CD4-positive, alpha-beta T cell treated with Interleukin-15 for 4 hours (primary cell): ENCODE data around the gene NCR3LG1.

Source experiments
- DNase-seq: peaks from one replicate; pipeline ENCODE4 v3.0.0-alpha.2; 2020; ENCODE audit warnings: low spot score

NCR3LG1 gene

GRCh38 chr11:17393472-17393871 lies 41.9 kb downstream of the NCR3LG1 start:
- DNase-seq: no peak

DNA sequence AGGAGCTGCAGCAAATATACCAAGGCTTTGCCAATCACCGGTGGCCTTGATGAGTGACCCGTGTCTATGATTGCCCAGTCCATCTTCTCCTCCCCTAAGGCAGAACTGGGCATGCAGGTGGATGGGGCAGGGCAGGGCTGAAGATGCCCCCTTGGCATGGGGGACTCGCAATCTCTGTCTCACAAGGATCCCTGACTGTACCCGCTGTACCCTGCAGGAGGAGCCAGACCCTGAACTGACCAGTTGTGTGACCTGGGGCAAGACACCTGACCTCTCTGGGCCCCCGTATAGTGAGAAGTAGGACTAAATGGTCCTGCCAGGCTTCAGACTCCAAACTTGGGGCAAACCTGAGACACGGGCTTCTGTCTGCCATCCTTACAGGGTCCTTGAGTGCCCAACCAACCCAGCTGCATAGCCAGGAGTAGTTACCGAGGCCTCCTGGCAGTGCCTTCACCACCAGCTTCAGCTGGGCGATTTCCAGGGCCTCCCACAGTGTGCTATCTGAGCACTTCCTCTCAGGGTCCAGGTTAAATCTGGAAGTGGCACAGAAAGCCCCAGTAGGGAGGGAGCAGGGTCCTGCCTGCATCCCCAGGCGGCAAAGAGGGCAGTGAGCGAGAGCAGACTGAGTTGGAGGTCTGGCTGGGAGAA lies 43.3 kb downstream of the NCR3LG1 start:
- no peak for DNase-seq

DNA sequence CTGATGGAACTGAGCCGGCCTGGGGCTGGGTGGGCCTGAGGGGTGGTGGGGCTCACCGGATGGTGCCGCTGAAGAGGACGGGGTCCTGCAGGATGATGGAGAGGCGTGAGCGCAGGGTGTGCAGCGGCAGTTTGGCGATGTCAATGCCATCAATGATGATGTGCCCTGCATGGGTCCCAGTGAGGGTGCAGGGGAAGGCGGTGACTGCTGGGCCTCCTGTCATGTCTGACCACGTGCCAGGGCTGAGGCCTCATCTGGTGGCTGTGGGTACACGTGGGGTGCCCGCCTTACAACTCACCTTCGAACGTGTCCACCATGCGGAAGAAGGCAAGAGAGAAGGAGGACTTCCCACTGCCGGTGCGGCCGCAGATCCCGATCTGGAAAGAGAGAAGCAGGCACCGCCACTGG lies 44.0 kb downstream of the NCR3LG1 start:
- DNase-seq: no peak

DNA sequence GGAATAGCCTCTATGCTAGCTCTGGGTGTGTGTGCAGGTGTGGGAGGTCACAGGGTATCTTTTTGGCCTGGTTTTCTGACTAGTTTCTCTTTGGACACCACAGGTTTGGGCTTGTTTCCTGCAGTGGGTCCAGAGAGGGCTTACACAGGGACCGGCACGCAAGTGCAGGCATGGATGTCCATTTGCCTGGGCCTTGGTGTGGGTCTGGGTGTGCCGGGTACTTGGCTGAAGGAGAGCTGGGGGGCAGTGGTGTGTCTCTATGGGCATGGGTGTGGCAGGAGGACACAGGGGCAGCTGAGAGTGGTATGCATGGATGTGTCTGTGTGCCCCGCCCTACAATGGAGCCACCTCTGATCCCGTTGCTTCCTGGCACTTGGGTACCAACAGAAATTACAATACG lies 44.4 kb downstream of the NCR3LG1 start:
- no peak for DNase-seq

GRCh38 chr11:17396598-17397310 lies 45.2 kb downstream of the NCR3LG1 start:
- no peak for DNase-seq

- DNase-seq: no peak
These were observed 45.9 kb downstream of the NCR3LG1 start for GRCh38 chr11:17397311-17398002.

GRCh38 chr11:17399236-17399635 lies 47.6 kb downstream of the NCR3LG1 start:
- no peak for DNase-seq

DNA sequence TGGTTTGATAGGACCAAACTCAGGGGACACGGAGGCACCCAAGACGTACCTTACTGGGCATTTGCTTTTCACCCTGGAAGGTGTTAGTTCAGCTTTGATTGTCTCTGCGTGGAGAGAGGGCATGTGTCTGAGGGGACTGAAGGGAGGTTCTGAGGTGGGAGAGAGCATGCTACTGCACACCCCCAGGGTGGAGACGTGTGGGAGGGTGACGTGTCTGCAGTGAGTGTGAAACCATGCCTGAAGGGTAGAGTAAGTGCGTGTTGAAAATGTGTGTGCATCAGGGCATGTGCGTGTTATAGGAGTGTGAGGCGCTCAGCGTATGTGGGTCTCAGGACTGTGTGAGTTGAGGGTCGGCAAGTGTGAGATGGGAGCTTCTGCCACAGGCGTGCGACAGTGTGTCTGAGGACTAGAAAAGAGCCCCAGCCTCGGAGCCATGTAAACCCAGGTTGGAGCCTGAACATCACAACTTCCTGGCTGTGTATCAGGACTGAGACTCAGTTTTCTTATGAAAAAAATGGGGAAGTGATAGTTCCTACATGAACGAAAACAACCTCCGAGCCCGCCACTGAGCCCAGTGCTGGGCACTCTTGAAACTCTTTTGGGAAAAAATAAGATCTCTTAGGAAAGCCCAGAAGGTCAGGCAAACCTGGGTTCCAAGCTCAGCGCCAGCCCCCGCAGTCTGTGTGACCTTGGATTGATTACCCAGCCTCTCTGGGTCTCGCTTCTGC lies 48.6 kb downstream of the NCR3LG1 start:
- no peak for DNase-seq

DNA sequence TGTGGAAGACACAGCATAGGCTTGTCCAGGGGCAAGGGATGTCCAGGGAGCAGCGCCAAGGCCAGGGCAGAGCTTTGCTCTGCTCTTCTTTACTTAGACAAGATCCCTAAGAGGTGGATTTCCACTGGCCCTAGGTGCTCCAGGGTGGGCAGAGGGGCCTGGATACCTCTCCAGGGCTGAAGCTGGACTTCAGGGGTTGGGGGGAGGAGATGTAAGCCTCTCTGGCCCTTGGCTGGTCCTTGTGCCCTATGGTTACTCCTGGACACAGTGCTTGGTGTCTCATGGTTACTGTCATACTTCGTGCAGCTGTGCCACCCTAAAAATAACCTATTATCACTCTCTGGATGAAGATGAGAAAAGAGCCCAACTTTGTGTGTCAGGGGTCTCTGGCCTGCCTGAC lies 49.7 kb downstream of the NCR3LG1 start:
- no peak for DNase-seq

GRCh38 chr11:17401841-17402240 lies 50.2 kb downstream of the NCR3LG1 start:
- no peak for DNase-seq

DNA sequence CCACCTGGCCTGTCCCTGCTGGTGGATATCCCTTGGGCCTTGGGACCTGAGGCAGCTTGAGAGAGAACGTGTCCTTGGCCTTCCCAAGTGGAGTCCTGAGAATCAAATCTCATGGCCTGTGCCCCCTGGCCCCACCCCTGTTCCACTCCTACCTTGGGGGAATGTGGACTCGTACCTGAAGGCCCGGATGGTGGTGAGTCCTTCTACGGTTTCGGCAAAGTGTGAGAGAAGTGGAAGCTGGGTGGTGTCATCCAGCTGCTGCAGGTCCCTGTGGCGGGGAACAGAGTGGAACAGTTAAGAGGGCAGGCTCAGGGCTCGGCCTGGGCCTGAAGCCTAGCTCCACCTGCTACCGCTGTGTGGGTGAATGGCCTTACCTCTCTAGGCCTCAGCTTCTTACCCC lies 50.9 kb downstream of the NCR3LG1 start:
- DNase-seq: no peak

GRCh38 chr11:17403980-17404759 lies 52.6 kb downstream of the NCR3LG1 start:
- no peak for DNase-seq

GRCh38 chr11:17405232-17406005 lies 53.8 kb downstream of the NCR3LG1 start:
- no peak for DNase-seq

DNA sequence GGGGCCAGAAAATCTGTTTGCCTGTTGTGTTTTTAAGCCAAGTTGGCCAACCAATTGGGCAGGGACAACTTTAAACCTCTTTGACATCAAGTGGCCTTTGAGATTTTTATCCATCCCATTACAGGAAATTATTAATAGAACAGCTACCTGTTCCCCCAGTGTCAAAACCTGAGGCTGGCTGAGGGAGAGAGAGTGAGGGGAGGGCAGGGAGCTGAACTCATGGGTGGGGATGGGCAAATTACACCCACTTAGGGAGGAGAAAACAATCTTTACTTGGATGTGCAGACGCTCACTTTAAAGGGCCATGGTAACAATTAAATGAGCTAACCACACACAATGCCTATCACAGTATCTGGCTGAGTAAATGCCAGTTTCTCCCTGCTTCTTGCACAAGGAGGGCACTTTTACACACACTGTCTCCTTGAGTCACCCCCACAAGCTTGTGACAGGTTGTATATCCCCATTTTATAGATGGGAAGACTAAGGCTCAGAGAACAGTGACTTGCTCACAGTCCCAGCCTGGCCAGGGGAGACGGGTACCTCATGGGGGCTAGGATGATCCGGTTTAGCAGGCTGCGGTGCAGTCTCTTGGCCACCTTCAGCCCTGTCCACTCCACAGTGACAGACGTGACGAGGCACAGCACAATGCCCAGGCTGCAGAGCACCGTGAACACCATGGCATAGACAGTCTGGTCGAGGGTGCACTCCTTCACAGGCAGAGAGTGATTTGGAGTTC lies 54.6 kb downstream of the NCR3LG1 start:
- DNase-seq: no peak

- no peak for DNase-seq
These were observed 55.2 kb downstream of the NCR3LG1 start for GRCh38 chr11:17406818-17407149.

GRCh38 chr11:17407575-17407974 lies 56.0 kb downstream of the NCR3LG1 start:
- DNase-seq: no peak

GRCh38 chr11:17408026-17408425 lies 56.4 kb downstream of the NCR3LG1 start:
- DNase-seq: no peak

DNA sequence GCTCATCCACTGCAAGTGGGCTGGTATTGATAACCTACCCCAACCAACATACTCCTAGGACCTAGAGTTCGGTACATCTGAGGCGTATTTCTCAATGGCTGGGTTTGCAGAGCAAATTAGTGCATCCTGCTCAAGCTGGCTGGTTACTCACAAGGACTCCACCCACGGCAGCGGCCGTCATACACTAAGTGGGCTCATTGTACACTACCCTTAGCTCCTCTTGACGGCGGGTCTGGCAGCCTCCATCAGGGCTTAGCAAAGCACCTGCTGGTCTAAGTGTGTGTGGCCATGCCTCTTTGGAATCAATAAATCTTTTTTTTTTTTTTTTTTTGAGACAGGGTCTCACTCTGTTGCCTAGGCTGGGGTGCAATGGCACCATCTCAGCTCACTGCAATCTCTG lies 57.0 kb downstream of the NCR3LG1 start:
- no peak for DNase-seq

- DNase-seq: no peak
These were observed 59.2 kb downstream of the NCR3LG1 start for GRCh38 chr11:17410606-17411379.

DNA sequence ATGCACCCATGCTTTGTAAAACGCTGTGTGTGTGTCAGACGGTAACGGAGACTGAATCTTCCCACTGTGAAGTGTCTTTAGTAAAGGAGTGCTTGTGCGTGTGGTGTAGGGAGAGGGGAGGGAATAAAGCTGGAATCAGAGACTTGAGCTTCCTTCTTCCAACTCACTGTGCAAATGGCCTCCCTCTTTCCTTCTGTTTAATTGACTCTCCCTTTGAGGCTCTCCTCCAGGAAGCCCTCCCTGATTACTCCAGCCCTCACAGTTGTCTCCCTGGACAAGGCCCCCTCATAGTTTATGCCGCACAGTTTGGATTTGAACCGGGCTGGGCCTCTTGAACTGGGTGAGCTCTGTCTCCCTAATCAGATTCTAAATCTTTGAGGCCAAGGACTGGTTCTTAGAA lies 59.8 kb downstream of the NCR3LG1 start:
- DNase-seq: no peak
